HG02623 (cell line): ENCODE measurements around the gene ADARB1.

ENCODE experiments used
- ATAC-seq: cut with Tn5 transposase; IDR thresholded peaks from one replicate; pipeline ENCODE4 v1.9.1; 2021; ENCODE audit warnings: moderate library complexity; ENCODE audit not compliant: unreplicated experiment

Gene ADARB1

DNA sequence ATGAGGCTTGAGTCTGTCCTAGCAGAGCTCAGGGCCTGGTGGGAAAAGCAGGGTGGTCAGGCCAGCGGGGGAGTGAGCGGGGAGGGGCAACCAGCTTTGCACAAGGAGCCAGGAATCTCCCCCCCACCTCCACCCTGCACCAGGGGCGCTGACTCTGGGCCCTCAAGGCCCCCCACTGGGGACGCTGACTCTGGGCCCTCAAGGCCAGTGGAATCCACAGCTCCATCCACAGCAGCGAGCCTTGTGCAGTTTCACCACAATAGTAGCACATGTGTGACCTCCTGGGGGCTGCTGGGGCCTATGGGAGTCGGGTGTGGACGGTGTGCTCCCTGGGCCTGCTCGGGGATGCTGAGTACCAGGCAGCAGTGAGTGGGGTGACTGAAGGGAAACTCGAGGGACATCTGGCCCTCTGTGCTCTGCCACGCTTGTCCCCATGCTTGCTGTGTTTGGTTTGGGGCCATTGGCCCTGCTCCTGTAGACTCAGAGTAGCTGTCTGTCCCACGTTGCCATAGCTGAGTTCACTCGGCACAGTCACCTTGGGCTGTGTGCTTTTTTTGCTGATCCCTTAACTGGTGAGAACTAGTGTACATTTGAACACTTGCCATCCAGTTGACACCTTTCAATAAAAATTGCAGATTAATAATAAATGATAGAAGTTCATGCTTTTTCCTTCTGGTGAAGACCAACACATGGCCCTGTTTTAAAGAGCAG, 89.2 kb downstream of the ADARB1 start:
- no peak for ATAC-seq

DNA sequence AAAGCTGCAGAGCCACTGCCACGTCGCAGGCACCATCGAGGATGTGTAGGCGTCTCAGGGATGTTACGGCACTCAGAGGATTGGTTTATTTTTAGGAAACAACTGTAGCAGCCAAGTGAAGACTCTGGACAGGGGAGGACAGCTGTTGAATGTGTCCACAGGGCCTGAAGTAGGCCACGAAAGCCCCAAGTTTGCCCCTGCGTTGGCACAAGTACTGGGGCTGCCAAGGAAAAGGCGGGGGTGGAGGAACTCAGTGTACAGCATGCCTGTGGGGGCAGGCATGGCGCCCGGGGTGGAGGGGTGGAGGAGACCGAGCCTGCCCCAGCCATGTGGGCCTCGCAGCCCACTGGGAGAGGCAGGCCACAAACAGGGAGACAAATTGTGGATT, 89.7 kb downstream of the ADARB1 start:
- no peak for ATAC-seq

DNA sequence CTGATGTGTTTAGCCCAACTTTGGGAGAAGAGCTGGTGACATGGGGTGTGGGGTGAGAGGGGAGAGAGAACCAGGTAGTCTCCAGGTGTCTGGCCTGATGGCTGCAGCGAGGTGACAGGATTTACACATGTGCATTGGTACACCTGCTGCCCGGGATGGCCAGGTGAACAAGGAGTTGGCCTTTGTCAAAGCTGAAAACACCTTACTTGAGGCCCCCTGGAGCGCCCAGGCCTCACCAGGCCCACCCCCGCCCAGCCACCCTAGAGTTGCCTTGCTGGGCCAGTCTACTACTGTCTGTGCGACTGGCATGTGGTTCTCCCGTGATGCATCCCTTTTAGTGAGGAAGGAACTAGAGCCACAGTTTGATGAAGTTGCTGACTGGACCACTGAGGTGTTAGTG, 90.5 kb downstream of the ADARB1 start:
- no peak for ATAC-seq

DNA sequence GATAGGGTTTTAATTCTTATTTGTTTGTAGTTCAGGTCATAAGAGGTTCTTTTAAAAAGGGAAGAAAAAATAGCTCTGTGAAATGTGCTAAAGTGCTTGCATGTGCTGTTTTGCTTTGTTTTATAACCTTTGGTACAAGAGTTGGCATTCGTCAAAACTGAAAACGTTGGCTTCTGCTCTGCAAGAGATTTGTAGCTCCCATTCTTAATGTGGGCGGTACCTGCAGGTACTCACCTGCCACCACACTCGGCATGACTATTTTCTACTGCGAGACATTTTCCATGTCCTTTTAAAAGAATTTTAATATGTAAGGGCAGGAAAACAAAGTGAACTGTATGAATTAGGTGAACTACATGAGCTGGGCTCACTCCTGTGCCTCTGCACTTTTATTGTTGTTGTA, 92.6 kb downstream of the ADARB1 start:
- no peak for ATAC-seq

DNA sequence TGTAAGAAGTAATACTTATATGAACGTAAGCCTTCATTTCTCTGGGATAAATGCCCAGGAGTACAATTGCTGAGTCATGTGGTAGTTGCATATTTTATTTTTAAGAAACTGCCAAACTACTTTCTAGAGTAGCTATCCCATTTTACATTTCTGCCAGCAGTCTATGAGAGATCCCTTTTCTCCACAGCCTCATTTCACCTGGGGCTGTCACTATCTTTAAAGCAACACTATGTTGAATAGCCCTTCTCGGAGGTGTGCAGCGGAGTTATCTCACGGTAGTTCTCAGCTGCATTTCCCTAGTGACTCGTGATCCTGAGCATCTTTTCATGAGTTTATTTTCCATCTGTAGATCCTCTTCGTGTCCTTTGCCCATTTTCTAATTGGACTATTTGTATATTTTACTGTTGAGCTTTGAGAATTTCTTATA, 93.4 kb downstream of the ADARB1 start:
- no peak for ATAC-seq

DNA sequence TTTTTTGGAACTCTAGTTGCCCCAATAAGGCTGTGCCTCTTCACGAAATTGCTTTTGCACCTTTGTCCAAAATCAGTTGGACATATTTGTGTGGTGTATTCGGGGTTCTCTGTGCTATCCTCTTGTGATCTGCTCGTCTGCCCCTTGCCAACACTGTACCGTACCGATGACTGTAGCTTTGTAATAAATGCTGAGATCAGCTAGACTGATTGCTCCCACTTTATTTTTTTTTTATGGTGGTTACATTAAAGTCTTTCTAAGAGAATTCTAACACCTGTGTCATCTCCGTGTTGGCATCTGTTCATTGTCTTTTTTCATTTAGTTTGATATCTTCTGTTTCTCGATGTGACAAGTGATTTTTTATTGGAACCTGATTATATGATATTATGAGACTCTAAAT, 94.1 kb downstream of the ADARB1 start:
- no peak for ATAC-seq

DNA sequence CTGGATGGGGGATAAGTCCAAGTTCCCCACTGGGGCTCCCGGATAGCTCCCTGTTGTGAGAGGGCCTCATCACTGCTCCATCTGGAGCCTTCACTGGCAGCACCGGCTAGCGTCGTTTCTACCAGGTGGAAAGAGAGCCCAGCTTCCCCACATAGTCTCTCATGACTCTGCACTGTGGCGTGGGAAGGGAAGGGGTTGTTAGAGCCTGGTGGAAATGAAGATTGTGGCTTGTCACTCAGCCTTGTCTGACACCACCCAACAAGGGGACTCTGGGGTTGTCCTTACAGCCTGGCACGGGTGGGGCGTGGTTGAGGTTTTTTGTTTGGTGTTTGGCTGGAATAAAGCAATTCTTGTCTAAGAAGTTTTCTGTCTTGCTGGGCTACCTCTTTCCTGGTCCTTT, 94.6 kb downstream of the ADARB1 start:
- ATAC-seq, result no peak

DNA sequence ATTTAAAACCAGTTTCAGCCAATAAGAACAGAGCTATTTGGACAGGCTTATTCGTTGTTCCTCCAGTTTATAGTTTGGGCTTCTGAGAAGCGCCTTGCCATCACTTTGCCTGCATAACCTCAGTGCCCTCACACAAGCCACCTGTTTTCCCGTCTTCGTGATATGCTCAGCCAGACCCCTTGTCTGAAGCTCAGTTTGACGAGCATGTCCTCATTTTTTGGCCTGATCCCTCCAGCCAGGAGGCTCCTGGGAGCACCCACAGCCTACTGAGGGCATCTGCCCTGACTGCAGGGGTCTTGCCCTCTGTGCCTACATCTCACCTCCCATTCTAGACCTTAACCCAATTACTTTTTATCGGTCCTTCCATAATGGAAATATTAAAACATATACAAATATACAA, 95.3 kb downstream of the ADARB1 start:
- no peak for ATAC-seq

DNA sequence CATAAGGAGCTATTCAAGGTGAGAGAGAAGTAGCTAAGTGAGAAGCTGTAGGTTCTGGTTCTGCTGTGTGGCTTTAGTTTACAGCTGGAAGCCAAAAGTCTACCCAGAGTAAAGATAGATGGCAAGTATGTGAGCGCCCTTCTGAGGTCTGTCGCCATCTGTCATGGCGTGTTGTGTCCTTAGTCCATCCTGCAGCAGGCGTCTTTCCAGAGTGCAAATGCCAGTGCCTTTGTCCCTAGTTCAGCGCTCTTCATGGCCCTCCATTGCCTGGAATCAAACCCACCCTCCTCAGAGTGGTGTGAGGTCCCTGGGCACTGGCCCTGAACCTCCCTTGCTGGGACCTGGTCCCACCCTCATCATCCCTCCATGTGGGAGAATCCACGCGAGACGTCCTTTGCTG, 96.6 kb downstream of the ADARB1 start:
- no peak for ATAC-seq

DNA sequence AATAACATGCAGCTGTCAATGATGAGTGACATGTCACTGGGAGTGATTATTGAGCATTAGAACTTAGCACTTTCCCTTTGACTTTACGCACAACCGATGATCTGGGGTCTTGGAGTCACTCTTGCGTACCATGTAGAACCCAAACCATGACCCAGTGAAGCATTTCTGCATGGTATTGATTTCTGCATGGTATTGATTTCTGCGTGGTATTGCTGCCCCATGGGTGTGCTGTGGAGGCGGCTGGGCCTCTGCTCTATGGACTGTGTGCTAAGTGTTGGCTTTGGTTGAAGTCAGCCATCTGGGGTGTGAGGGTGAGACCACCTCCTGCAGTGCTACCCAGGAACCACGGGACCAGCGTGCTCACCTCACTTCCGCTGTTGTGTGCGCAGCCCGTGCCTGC, 98.0 kb downstream of the ADARB1 start:
- ATAC-seq, result no peak

DNA sequence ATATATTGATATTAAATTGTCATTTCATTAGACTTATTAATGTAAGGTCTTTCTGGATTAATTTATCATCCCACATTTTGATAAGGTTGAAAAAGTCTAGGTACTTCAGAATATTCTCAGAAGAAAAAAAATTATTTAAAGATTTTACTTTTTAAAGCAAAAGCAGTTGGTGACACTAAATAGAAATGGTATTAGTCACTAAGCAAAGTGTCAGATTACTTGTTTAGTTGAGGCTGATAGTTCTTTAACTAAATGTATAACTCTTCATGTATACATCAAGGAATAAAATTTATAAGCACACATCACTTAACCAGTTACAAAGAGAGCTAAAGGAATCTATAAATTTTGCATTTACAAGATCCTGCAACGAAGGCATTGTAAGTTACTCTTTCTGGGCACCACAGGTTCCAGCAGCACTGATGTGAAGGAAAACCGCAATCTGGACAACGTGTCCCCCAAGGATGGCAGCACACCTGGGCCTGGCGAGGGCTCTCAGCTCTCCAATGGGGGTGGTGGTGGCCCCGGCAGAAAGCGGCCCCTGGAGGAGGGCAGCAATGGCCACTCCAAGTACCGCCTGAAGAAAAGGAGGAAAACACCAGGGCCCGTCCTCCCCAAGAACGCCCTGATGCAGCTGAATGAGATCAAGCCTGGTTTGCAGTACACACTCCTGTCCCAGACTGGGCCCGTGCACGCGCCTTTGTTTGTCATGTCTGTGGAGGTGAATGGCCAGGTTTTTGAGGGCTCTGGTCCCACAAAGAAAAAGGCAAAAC, 101.1 kb downstream of the ADARB1 start:
- ATAC-seq, result no peak

DNA sequence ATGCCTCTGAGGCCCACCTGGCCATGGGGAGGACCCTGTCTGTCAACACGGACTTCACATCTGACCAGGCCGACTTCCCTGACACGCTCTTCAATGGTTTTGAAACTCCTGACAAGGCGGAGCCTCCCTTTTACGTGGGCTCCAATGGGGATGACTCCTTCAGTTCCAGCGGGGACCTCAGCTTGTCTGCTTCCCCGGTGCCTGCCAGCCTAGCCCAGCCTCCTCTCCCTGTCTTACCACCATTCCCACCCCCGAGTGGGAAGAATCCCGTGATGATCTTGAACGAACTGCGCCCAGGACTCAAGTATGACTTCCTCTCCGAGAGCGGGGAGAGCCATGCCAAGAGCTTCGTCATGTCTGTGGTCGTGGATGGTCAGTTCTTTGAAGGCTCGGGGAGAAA, 101.8 kb downstream of the ADARB1 start:
- no peak for ATAC-seq

DNA sequence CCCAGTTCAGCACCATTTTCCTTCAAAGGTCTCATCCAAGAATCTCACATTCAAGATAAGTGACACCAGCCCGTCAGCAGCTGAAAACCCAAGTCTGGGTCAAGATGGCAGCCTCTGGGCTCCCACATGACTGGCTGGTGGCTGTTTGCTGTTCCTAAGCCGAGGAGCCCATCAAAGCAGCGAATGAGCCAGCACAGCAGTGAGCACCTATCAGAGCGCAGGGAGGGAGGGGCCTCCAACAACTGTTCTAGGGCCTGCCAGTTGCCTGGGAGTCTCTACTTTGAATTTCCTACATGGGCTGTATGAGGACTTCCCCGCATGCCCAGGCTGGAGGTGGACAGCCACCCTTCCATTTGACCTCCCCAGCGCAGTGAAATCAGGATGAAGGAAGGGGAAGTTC, 102.7 kb downstream of the ADARB1 start:
- ATAC-seq, result no peak

DNA sequence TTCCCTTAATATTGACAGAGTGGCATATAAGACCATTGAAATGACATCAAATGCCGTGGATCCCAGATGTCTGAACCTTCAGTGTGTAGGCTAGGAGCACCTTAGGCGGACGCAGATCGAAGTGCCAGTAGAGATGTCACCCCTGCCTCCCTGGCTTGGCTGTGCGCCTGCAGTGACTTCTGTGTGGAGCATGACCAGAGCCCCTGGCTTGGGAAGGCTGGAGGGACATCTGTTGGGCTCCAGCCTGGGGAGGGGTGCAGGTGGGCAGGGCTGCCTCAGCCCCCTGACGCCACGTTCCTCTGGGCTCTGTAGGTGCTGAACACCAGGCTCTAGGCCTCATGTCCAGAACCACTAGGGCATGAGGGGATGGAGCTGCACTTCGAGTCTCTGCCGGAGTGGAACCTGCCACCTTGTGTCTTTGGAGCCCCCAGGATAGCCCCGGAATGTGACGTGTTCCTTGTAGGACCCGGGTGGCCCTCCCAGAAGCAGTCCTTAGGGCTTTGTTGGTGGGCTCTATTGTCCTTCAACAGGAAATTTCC, 103.8 kb downstream of the ADARB1 start:
- no peak for ATAC-seq

DNA sequence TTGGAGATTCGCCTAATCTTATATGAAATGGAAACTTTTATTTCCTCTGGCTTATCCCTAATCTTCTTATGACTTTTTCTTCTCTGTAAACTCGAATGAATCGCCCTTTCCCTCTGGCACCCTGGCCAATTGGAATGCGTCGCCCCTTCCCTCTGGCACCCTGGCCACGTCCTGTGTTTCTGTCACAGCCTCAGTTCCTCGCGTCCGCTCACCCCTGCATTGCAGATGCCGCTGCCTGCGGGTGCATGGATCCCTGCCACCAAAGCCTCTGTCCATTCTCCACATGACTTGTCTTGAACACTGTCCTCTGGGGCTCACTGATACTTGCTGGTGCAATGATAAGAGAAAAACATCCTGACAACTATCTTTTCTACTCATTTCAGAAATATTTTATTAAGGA, 104.6 kb downstream of the ADARB1 start:
- no peak for ATAC-seq

DNA sequence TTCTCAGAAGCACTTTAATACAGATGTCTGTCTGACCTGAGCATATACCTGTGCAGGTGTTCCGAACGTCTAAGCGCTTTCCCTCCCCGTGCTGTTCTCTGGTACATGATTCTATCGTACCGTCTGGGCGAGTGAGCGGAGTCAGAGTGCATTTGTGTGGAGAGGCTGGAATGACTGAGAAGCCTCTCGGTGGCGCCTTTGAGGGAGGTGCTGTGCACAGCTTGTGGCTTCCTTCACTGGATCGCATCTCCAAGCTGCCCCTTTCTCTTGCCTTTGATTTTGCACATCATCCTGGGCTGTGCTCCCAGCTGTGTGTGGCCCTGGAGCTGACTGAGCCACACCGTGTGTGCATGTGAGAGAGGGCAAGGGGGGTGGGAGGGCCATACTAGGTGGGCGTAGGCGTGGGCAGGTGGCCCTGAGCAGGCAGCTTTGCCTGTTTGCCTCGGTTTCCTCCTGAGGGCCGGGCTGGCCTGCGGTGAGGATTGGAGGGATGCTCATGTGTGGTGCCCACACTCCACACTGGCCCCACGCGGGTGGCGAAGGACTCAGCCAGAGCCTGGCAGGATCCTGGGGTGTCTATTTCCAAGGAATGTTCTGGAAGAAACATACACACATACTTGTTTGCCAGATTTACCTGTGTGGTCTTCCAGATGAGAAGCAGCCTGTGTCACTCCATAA, 105.3 kb downstream of the ADARB1 start:
- ATAC-seq, result no peak

DNA sequence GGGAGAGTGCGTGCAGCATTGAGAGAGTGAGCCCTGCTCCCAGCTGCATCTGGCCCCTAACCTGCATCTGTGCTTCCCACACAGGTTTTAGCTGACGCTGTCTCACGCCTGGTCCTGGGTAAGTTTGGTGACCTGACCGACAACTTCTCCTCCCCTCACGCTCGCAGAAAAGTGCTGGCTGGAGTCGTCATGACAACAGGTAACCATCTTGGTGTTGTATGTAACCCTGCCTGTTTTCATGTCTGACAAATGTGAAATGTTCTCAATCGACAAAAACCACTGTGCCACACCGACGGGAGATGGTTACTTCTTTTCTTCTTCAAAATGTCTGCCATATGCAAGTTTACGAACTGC, 105.8 kb downstream of the ADARB1 start:
- ATAC-seq, result no peak

DNA sequence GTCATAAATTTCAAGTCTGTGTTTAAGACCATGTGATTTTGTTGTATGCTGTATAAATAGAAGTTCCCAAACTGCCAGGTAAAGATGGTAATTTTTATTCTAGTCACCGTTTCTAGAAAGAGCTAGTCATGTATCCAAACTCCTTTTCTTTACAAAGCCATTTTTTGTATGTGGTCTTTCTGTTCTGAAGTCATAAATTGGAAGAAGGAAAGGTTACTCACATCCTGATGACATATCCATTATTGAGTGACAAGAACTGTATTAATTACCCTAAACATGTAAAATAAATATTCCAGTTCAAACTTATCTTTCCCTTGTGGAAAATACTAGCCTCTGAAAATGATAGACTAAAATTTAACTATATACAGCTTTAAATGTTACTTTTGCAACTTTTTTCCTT, 108.6 kb downstream of the ADARB1 start:
- ATAC-seq, result no peak

DNA sequence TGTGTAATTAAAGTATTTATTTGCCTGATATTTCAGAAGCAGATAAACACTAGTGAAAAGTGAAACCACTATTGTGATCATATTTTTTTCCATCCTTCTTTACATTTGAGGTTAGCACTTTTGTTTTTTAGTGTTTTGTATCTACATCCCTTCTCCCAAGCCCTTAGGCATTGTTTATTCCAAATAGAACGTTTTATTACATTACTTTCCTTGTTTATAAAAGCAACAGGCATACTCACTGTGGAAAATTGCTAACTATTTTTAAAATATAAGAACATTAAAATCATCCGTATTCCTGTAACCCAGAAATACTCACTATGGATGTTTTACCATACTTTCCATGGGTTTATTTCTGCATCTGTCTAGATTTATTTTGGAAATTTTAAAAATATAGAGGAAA, 109.5 kb downstream of the ADARB1 start:
- ATAC-seq, result no peak

DNA sequence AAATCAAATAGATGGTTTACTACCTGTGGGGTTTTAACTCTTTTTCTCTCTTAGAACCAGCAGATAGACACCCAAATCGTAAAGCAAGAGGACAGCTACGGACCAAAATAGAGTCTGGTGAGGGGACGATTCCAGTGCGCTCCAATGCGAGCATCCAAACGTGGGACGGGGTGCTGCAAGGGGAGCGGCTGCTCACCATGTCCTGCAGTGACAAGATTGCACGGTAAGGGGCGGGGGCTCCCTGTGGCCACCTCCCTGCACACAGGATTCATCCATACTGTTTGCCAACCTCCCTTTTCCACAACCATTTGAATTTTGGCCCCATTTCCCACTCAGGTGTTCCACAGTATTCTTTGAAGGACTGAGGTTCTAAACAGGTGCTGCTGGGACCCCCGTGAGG, 110.5 kb downstream of the ADARB1 start:
- no peak for ATAC-seq

DNA sequence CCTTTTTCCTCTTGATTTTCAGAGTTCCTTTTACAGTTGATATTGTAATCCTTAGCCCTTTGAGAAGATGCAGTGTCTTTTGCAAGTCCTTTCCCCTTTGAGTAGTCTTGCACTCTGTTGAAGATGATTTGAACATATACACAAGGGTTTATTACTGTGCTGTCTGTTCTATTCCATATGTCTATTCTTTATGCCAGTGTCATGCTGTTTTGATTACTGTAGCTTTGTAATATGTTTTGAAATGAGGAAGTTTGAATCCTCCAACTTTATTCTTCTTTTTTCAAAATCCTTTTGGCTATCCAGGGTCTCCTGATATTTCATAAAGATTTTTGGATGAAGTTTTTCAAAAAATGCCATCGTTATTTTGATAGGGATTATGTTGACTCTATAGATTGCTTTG, 112.3 kb downstream of the ADARB1 start:
- no peak for ATAC-seq

DNA sequence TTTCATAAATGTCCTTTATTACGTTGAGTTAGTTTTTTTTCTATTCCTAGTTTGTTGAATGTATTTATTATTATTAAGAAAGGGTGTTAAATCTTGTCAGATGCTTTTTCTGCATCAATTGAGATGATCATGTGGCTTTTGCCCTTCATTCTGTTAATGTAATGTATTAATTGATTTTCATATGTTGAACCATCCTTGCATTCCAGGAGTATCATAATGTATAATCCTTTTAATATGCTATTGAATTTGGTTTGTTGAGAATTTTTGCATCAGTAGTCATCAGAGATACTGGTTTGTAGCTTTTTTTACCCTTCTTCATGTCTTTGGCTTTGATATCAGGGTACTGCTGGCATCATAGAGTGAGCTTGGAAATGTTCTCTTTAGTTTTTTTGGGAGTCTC, 113.3 kb downstream of the ADARB1 start:
- ATAC-seq, result no peak
